ENCODE measurements around the gene HMGCLL1.

Gene HMGCLL1

GRCh38 chr6:55447891-55448290 lies 131.1 kb downstream of the HMGCLL1 start:
- no peak overlapping the region for H3K4me3 ChIP-seq (ENCODE audit: low read depth, low read length)

GRCh38 chr6:55445648-55446204 lies 133.3 kb downstream of the HMGCLL1 start:
- no peak overlapping the region for H3K4me3 ChIP-seq (ENCODE audit: low read depth, low read length)

GRCh38 chr6:55443238-55444134 lies 135.5 kb downstream of the HMGCLL1 start:
- no peak overlapping the region for H3K4me3 ChIP-seq (ENCODE audit: low read depth, low read length)

GRCh38 chr6:55438203-55438602 lies 140.8 kb downstream of the HMGCLL1 start:
- H3K4me3 ChIP-seq (ENCODE audit: low read depth, low read length): no peak overlapping the region

GRCh38 chr6:55437141-55437540 lies 141.9 kb downstream of the HMGCLL1 start:
- no peak overlapping the region for H3K4me3 ChIP-seq (ENCODE audit: low read depth, low read length)

GRCh38 chr6:55433446-55434130 lies 145.4 kb downstream of the HMGCLL1 start:
- H3K4me3 ChIP-seq (ENCODE audit: low read depth, low read length): no peak overlapping the region

GRCh38 chr6:55423933-55424332 lies 155.1 kb downstream of the HMGCLL1 start:
- H3K4me3 ChIP-seq (ENCODE audit: low read depth, low read length): no peak overlapping the region

GRCh38 chr6:55410674-55411073 lies 168.3 kb downstream of the HMGCLL1 start:
- H3K4me3 ChIP-seq (ENCODE audit: low read depth, low read length): no peak overlapping the region

GRCh38 chr6:55405474-55406235 lies 173.3 kb downstream of the HMGCLL1 start:
- H3K4me3 ChIP-seq (ENCODE audit: low read depth, low read length): no peak overlapping the region

- no peak overlapping the region for H3K4me3 ChIP-seq (ENCODE audit: low read depth, low read length)
Observed at GRCh38 chr6:55399351-55399750, 179.6 kb downstream of the HMGCLL1 start.

- no peak overlapping the region for H3K4me3 ChIP-seq (ENCODE audit: low read depth, low read length)
Observed at GRCh38 chr6:55397986-55398385, 181.0 kb downstream of the HMGCLL1 start.

- no peak overlapping the region for H3K4me3 ChIP-seq (ENCODE audit: low read depth, low read length)
Observed at GRCh38 chr6:55395871-55396270, 183.1 kb downstream of the HMGCLL1 start.

GRCh38 chr6:55388211-55388610 lies 190.8 kb downstream of the HMGCLL1 start:
- H3K4me3 ChIP-seq (ENCODE audit: low read depth, low read length): no peak overlapping the region

Data from iPS-11a (cell line).